Mesothelial cell of epicardium (in vitro differentiated cells): ENCODE data around the gene PRRT1. TPM values are rescaled to one million over a fixed set of nuclear protein-coding genes. Genes with fewer than 3 reads are reported as not detected.
A peak's percentile ranks its signal among the peaks of the same experiment; 100 is the strongest.

Experiments used
- DNase-seq, 2 experiments: peaks; one replicate each; pipeline ENCODE4 v3.0.0; 2021; ENCODE audit warnings: low spot score in 2 of 2; ENCODE audit not compliant: unreplicated experiment in 2 of 2
- H3K27ac Mint-ChIP-seq: 2 replicates; pipeline ENCODE4 v1.8.0; 2021; ENCODE audit warnings: mixed read lengths
- H3K27me3 Mint-ChIP-seq: 2 replicates; pipeline ENCODE4 v1.8.0; 2021; ENCODE audit warnings: low read depth, mixed read lengths
- H3K36me3 Mint-ChIP-seq: 2 replicates; pipeline ENCODE4 v1.8.0; 2021; ENCODE audit warnings: mixed read lengths
- H3K4me1 Mint-ChIP-seq: 2 replicates; pipeline ENCODE4 v1.8.0; 2021; ENCODE audit warnings: mixed read lengths
- H3K4me3 Mint-ChIP-seq: 2 replicates; pipeline ENCODE4 v1.8.0; 2021; ENCODE audit warnings: mild to moderate bottlenecking, moderate library complexity, mixed read lengths
- H3K9me3 Mint-ChIP-seq: 2 replicates; pipeline ENCODE4 v1.8.0; 2021; ENCODE audit warnings: mixed read lengths
- CTCF ChIP-seq: fragments of 200-600 bp; sonication (generic); IDR thresholded peaks from one replicate; pipeline ENCODE4 v1.5.0; 2021; ENCODE audit warnings: antibody characterized with exemption; ENCODE audit not compliant: unreplicated experiment
- total RNA-seq: library from RNA; stranded (reverse); gene quantifications from 3 replicates; pipeline ENCODE4 v1.2.1, GENCODE V29; 2021

Gene PRRT1
- total RNA-seq, 1 donor from 2014 or later, result 3.0 TPM

- no peaks in the 10 kb centered on the region for H3K36me3 Mint-ChIP-seq
- no peak overlapping the region for H3K27ac Mint-ChIP-seq
- peak overlapping the region; percentile 1 for H3K4me3 Mint-ChIP-seq
- DNase-seq, result no peak
- TF ChIP-seq CTCF, result no peak
- H3K4me1 Mint-ChIP-seq, result peaks cover 25% of the 10 kb centered on the region
- H3K9me3 Mint-ChIP-seq, result no peaks in the 10 kb centered on the region
- peaks cover 14% of the 10 kb centered on the region for H3K27me3 Mint-ChIP-seq
Observed at GRCh38 chr6:32132110-32132509, 19.6 kb downstream of the PRRT1 start.

GRCh38 chr6:32131439-32131948 is 20.2 kb downstream of the PRRT1 start:
- Mint-ChIP-seq H3K4me1 (peaks cover 30% of the 10 kb centered on the region), H3K27ac (no peak overlapping the region), H3K9me3 (no peaks in the 10 kb centered on the region), H3K36me3 (no peaks in the 10 kb centered on the region), H3K27me3 (peaks cover 14% of the 10 kb centered on the region), H3K4me3 (peak overlapping the region; percentile 31)
- no peak for DNase-seq
- no peak for TF ChIP-seq CTCF

GRCh38 chr6:32129297-32130088 is 22.2 kb downstream of the PRRT1 start:
- Mint-ChIP-seq H3K36me3 (peaks cover 6% of the 10 kb centered on the region), H3K9me3 (no peaks in the 10 kb centered on the region), H3K27ac (peak overlapping the region; percentile 98), H3K4me1 (peaks cover 30% of the 10 kb centered on the region), H3K4me3 (peak overlapping the region; percentile 89), H3K27me3 (peaks cover 4% of the 10 kb centered on the region)
- TF ChIP-seq CTCF, result no peak
- no peak for DNase-seq

- no peak for DNase-seq
- Mint-ChIP-seq H3K27me3 (peaks cover under 1% of the 10 kb centered on the region), H3K9me3 (no peaks in the 10 kb centered on the region), H3K4me3 (peak overlapping the region; percentile 98), H3K4me1 (peaks cover 30% of the 10 kb centered on the region), H3K36me3 (peaks cover 11% of the 10 kb centered on the region), H3K27ac (peak overlapping the region; percentile 98)
- no peak for TF ChIP-seq CTCF
Observed at GRCh38 chr6:32128751-32129296, 22.9 kb downstream of the PRRT1 start.

- peaks cover 13% of the 10 kb centered on the region for H3K36me3 Mint-ChIP-seq
- DNase-seq, result peak; percentile 92 to 95
- H3K4me1 Mint-ChIP-seq, result peaks cover 30% of the 10 kb centered on the region
- TF ChIP-seq CTCF, result no peak
- no peaks in the 10 kb centered on the region for H3K9me3 Mint-ChIP-seq
- no peaks in the 10 kb centered on the region for H3K27me3 Mint-ChIP-seq
- H3K4me3 Mint-ChIP-seq, result peak within 1 kb of the TSS; percentile 98
- peak within 1 kb of the TSS; percentile 98 for H3K27ac Mint-ChIP-seq
Observed at GRCh38 chr6:32127717-32128592, 23.8 kb downstream of the PRRT1 start, which contains the start of gene ATF6B. TSS of gene ATF6B (minus strand) at chr6:32128246. CDS start at chr6:32128207, 39 bp downstream.
